HG02981 (cell line): ENCODE results near the gene ACYP1.

Source experiments
- ATAC-seq: cut with Tn5 transposase; IDR thresholded peaks from one replicate; pipeline ENCODE4 v1.9.1; 2021; ENCODE audit warnings: mild to moderate bottlenecking, moderate library complexity; ENCODE audit not compliant: unreplicated experiment

Gene ACYP1

DNA sequence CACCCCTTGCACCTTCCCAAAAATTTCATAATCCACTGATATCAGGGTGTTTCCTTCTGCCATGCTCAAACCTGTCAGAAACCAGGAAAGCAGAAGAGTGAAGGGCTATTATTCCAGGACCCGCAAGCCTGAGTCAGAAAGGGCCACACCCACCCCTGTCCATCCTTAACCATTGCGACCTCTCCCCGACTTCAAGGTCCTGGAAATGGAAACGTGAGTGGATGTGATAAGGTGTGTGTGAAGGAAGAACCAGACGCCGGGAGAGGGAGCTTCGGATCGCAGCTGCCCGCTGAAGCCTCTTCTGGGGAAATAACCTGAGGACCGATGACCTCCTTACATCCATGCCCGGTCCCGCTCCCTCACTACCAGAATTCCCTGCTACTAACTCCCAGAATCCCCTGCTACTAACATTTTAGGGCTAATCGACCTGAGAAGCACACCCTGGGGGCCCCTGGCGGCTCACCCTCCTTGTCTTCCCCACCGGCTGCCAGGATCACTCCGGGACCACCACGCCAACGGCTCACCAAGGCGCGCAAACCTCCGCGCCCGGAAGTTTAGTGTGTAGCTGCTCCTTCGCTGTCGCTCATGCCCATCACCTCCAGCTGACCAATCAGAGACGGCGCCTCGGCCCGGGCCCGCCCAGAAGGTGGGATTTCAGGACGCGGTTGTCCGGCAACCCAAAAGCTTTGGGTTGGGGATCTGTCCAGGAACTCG lies at the start of gene ACYP1:
Gene ACYP1, minus strand, starts transcription at position 534 of the 714 bp plus-strand sequence. Its CDS starts 471 bp downstream, at position 63.
- ATAC-seq = peak; percentile 90

DNA sequence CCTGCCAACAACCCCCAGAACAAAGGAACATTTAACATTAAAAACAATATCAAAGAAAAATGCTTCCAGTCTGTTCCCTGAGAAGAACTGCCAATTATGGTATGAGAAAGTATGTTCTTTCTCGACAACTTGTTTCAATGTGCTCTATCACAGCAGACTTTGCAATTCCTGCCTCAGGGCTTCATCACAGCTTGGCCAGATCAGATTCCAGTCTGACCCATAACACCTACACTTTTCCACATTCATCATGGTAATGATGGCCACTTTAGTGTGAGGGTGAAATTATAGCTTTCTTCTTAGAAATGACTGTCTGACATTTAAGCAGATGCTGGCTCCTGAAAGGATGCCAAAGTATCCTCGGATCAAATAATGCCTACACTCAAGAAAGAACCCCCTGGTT lies 46.1 kb upstream of the ACYP1 start:
- ATAC-seq = no peak

DNA sequence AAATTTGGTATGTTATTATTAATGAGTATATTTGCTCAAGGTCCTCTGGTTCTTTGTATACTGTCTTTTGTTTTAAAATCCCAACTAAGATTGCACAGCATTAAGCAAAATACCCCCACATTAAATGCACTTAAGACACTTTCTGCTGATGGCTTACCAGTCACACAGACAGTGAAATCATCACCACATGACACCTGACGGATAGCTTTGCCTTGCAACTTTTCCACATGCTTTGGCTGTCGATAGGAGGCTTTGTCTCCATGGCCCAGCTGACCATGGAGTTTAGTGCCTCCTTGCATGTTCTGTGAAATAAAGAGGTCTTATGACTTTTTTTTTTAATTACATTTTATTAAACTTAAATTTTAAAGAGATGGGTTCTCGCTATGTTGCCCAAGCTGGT lies 43.4 kb upstream of the ACYP1 start:
- ATAC-seq = no peak

- ATAC-seq = no peak
Observed at GRCh38 chr14:75101491-75101890, 37.7 kb upstream of the ACYP1 start.

DNA sequence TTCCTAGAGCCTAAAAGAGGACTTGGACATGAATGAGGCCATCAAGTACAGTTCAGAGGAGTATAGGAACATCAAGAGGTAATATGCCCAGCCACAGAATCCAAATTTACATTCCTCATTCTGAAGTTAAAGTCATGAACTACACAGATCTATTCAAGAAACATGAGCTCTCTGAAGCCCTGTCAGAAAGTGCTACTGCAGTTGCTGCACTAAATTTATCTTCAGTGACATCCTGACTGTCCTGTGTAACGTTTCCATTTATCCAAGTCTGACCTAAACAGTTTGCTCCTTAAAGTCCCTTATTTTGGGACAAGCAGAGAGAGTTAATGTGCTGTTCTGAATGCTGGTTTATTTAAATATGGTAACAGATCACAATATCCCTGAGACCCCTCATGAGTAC lies 34.9 kb upstream of the ACYP1 start:
- ATAC-seq = no peak

DNA sequence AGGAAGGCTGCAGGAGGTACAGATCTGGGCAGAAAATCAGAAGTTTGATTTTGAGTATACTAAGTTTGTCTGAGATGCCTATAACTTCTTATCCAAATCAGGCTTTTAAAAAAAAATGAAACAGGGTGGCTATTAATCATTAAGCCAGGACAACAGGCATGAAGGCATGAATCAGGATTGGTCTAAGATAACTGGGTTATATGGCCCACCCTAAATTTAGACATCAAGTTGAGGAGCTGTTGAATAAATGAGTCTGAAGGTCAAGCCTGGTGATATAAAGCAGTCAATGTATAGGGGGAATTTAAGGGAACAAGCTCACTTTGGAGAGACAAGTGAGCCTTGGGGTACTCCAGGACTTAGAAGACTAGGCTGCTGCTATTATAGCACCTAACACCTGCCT lies 34.4 kb upstream of the ACYP1 start:
- no peak for ATAC-seq

GRCh38 chr14:75096959-75097358 lies 33.1 kb upstream of the ACYP1 start:
- ATAC-seq = no peak

- ATAC-seq = no peak
Observed at GRCh38 chr14:75095690-75096089, 31.9 kb upstream of the ACYP1 start.

GRCh38 chr14:75094896-75095295 lies 31.1 kb upstream of the ACYP1 start:
- no peak for ATAC-seq

DNA sequence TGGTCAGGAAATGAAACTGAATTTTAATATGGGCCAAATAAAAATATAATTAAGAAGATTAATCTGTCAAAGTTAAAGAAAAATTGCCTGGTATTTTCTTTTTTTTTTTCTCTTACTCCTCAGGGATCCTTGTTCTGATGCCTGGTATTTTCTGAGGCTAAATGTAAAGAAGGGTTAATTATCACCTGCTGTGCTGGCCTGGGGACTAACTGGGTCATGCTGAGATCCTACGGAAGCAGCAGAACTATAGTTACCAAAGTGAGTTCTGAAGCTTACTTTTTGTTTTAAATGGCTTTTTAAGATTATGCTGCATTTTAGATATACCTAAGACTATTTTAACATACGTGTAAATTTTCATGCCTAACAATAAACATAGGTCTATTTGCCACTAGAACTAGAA lies 28.9 kb upstream of the ACYP1 start:
- ATAC-seq = no peak

GRCh38 chr14:75091251-75091650 lies 27.4 kb upstream of the ACYP1 start:
- no peak for ATAC-seq

- ATAC-seq = no peak
Observed at GRCh38 chr14:75090353-75090752, 26.5 kb upstream of the ACYP1 start.

DNA sequence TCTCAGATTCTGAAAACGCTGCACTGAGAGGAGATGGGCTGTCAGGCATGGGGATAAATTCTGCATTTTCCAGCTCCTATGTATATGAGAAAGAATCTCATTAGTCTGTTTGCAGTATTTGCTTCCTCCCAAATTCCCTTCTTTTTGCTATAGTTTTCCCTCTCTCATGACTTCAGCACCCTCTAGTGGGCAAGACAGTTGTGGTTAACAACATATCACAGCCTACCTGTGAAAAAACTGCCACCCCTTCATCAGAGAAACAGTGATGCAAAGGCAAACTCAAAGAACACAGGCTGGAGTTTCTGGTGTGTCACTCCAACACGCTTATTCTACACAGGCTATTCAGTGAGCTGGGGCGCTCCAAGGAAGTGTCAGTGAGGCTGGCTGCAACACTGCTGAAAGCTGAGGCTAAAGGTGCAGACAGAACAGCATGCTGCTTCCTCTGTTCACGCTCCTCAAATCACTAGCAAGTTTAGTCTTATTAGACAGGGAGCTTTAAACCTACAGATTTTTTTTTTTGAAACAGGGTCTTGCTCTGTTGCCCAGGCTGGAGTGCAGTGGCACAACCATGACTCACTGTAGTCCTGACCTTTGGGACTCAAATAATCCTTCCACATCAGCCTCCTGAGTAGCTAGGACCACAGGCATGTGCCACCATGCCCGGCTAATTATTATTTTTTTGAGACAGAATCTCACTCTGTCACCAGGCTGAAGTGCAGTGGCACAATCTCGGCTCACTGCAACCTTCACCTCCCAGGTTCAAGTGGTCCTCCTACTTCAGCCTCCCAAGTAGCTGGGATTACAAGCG lies 24.9 kb upstream of the ACYP1 start:
- no peak for ATAC-seq

GRCh38 chr14:75088153-75088552 lies 24.3 kb upstream of the ACYP1 start:
- ATAC-seq = no peak

- no peak for ATAC-seq
Observed at GRCh38 chr14:75084513-75084912, 20.7 kb upstream of the ACYP1 start.

DNA sequence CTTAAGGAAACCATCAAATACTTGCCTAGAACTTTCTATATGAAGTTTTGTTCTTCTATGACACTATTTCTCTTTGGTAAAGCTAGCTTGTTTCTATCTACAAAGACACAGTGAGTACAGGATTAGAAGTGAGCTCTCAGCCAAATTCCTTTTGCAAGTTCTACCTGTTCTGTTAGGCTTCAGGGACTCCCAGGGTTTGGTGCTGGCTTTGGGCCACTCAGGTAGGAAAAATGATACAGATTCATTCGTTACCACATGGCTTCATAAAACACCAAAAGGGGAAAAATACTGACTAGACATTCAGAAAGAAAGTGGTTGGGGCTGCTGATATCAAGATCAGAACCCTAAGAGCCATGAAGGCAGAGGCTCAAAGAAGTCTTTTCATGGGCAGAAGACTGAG lies 19.4 kb upstream of the ACYP1 start:
- no peak for ATAC-seq

GRCh38 chr14:75081660-75082229 lies 17.9 kb upstream of the ACYP1 start:
- ATAC-seq = no peak

GRCh38 chr14:75079521-75079920 lies 15.7 kb upstream of the ACYP1 start:
- ATAC-seq = no peak

DNA sequence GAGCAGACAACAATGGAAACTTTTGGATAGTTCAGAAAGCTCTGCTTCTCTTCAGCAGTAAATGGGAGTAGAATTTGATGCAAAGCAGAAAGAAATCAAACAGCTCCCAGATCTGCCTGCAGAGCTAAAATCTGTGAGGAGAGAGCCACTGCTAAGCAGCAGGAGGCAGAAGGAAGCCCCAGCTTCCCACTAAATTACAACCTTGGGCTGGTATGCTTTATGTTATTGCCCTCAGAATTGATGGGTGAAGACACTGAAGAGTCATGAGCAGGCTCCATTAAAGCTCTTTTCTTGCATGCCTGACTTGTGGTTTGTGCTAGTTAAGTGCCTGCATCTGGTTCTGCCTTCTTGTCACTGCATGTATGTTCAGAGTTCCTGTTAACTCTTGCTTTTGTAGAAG lies 14.0 kb upstream of the ACYP1 start:
- ATAC-seq = no peak

GRCh38 chr14:75070383-75070782 lies 6.6 kb upstream of the ACYP1 start:
- ATAC-seq = no peak

DNA sequence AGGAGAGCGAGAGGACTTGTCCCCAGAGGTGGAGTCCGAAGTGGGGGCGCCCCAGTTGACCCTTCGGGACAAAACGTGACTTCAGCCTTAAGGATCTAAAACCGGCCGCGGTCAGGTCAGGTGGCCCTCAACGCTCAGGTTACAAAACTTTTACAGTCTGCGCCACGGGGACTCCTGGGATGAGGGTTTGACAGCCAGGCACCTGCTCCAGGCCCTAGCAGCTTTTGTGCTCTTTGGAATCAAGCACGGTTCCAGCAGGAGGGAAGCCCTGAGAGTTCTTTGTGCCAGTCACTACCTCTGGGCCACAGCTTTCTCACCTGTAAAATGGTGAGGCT lies 6.0 kb upstream of the ACYP1 start:
- no peak for ATAC-seq

DNA sequence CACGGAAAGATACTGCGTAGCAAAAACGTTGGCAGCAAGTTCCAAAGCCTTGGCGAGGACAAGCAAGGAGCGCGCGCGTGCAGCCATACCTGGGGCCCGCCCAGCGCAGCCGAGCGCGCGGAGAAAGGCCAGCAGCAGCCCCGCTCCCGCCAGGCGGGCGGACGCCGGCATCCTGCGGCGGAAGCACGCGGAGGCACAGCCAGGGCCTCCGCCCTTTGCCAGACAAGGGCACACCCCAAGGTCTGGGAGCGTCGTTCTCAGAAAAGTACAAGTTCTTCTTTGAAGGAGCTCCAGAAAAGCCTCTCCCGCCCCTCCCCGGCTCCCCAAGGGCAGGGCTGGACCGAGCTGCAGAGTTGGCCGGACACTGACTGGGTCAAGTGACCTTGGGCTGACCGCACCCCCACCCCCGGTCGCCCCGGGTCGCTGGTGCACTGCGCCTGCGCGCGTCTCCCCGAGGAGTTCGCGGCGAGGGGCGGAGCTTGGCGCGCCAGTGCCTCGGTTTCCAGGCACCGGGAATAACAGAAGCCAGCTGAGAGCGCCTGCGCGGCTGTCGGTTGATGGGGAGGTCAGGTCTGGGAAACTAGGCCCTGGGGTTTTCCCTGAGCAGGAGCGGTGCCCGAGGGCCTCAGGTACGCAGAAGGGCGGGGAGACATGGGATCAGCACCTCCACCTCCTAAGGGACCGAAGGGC lies 5.4 kb upstream of the ACYP1 start, which contains the start of gene ZC2HC1C:
Gene ZC2HC1C, plus strand, starts transcription at position 521 of the 690 bp plus-strand sequence. CDS start 933 bp downstream, outside the sequence.
- ATAC-seq = no peak
